Measurements from ENCODE around the gene RSAD1.

The RSAD1 gene

GRCh38 chr17:50498021-50498874 is 19.6 kb downstream of the RSAD1 start:
- DNase-seq: no peak

- DNase-seq: no peak
These were observed 20.6 kb downstream of the RSAD1 start for GRCh38 chr17:50499270-50499669.

GRCh38 chr17:50499721-50500120 is 21.1 kb downstream of the RSAD1 start:
- no peak for DNase-seq

- DNase-seq: no peak
These were observed 22.4 kb downstream of the RSAD1 start for GRCh38 chr17:50501054-50501453.

GRCh38 chr17:50502301-50502990 is 23.8 kb downstream of the RSAD1 start:
- DNase-seq: no peak

GRCh38 chr17:50505591-50506130 is 27.0 kb downstream of the RSAD1 start:
- no peak for DNase-seq

GRCh38 chr17:50506298-50506697 is 27.6 kb downstream of the RSAD1 start:
- DNase-seq: no peak

GRCh38 chr17:50507871-50508572 is 29.4 kb downstream of the RSAD1 start, which contains the start of gene MYCBPAP:
Gene MYCBPAP (plus strand): TSS chr17:50508439. CDS start chr17:50508675, 236 bp downstream.
- no peak for DNase-seq

- no peak for DNase-seq
These were observed 30.2 kb downstream of the RSAD1 start for GRCh38 chr17:50508573-50509460.

- DNase-seq: no peak
These were observed 32.4 kb downstream of the RSAD1 start for GRCh38 chr17:50511058-50511457.

GRCh38 chr17:50513495-50513894 is 34.8 kb downstream of the RSAD1 start:
- no peak for DNase-seq

- DNase-seq: no peak
These were observed 35.7 kb downstream of the RSAD1 start for GRCh38 chr17:50514388-50514787.

- DNase-seq: no peak
These were observed 36.5 kb downstream of the RSAD1 start for GRCh38 chr17:50514936-50515702.

GRCh38 chr17:50517011-50517410 is 38.4 kb downstream of the RSAD1 start:
- no peak for DNase-seq

- no peak for DNase-seq
These were observed 39.1 kb downstream of the RSAD1 start for GRCh38 chr17:50517504-50518383.

GRCh38 chr17:50518384-50519023 is 39.8 kb downstream of the RSAD1 start:
- DNase-seq: no peak

- no peak for DNase-seq
These were observed 40.6 kb downstream of the RSAD1 start for GRCh38 chr17:50519141-50519834.

- no peak for DNase-seq
These were observed 41.8 kb downstream of the RSAD1 start for GRCh38 chr17:50520483-50520882.

- no peak for DNase-seq
These were observed 42.9 kb downstream of the RSAD1 start for GRCh38 chr17:50521514-50521913.

All from KG1 (cell line).